Measurements from ENCODE around the gene RASEF. TPM values are rescaled to one million over a fixed set of nuclear protein-coding genes. Genes with fewer than 3 reads are reported as not detected.

Gene RASEF
- total RNA-seq, 8 experiments from 2014 or later: 0.49 to 14.1 (median 1.2) TPM

- H3K4me1 ChIP-seq (replicated peaks in 1 of 2): no peaks in the 10 kb centered on the region
- in situ Hi-C loops (cut with MboI; ENCODE audit: low pct_unique_long_range_greater_than_20kb in 2 of 9, low sequenced_read_pairs in 9 of 9, unreplicated experiment in 9 of 9): no loop called here
- no peak overlapping the region for H3K4me3 ChIP-seq
- H3K27ac ChIP-seq: no peak overlapping the region
- no peak for ATAC-seq (replicated peaks in 6 of 8)
- 88 to 100% (median 100%) methylated on average over 1 of the region's 1 CpG; no CpG with 5 or more reads in 4 of the 10 experiments for whole genome bisulfite sequencing, 10 experiments
Measured at GRCh38 chr9:83005361-83005760, 57.6 kb downstream of the RASEF start.

GRCh38 chr9:83002329-83002728, 60.6 kb downstream of the RASEF start:
- in situ Hi-C loops (cut with MboI; ENCODE audit: low pct_unique_long_range_greater_than_20kb in 2 of 9, low sequenced_read_pairs in 9 of 9, unreplicated experiment in 9 of 9): no loop called here

GRCh38 chr9:83000765-83001164, 62.2 kb downstream of the RASEF start:
- peaks cover 7 to 10% of the 10 kb centered on the region in 2 donors for H3K4me1 ChIP-seq (replicated peaks in 1 of 2)
- WGBS, 10 experiments: 87 to 100% (median 93%) methylated on average over 1 to 5 of the region's 5 CpGs; no CpG with 5 or more reads in 2 of the 10 experiments
- in situ Hi-C loops (cut with MboI; ENCODE audit: low pct_unique_long_range_greater_than_20kb in 2 of 9, low sequenced_read_pairs in 9 of 9, unreplicated experiment in 9 of 9): no loop called here
- ATAC-seq (replicated peaks in 6 of 8): no peak
- no peak overlapping the region for H3K4me3 ChIP-seq
- no peak overlapping the region for H3K27ac ChIP-seq

More at GRCh38 chr9:83002329-83002728, 60.6 kb downstream of the RASEF start:
- ATAC-seq (replicated peaks in 6 of 8): no peak
- Histone ChIP-seq H3K4me1 (replicated peaks in 1 of 2) (peaks cover 7 to 10% of the 10 kb centered on the region in 2 donors), H3K27ac (no peak overlapping the region), H3K4me3 (no peak overlapping the region)
- 69 to 100% (median 95%) methylated on average over 1 to 2 of the region's 2 CpGs; no CpG with 5 or more reads in 1 of the 10 experiments for whole genome bisulfite sequencing, 10 experiments

- WGBS, 10 experiments: 0 to 17% (median 14%) methylated on average over 1 to 2 of the region's 2 CpGs; no CpG with 5 or more reads in 5 of the 10 experiments
- H3K27ac ChIP-seq: no peak overlapping the region
- H3K4me3 ChIP-seq: no peak overlapping the region
- H3K4me1 ChIP-seq (replicated peaks in 1 of 2): peaks cover 7 to 10% of the 10 kb centered on the region in 2 donors
- in situ Hi-C loops (cut with MboI; ENCODE audit: low pct_unique_long_range_greater_than_20kb in 2 of 9, low sequenced_read_pairs in 9 of 9, unreplicated experiment in 9 of 9): no loop called here
- ATAC-seq (replicated peaks in 6 of 8): peak in 3 of 8 experiments; percentile 56 to 75 (median 71)
Measured at GRCh38 chr9:82998409-82998808, 64.5 kb downstream of the RASEF start.

- in situ Hi-C loops (cut with MboI; ENCODE audit: low pct_unique_long_range_greater_than_20kb in 2 of 9, low sequenced_read_pairs in 9 of 9, unreplicated experiment in 9 of 9): no loop called here
- ATAC-seq (replicated peaks in 6 of 8): no peak
- Histone ChIP-seq H3K4me3 (no peak overlapping the region), H3K4me1 (replicated peaks in 1 of 2) (peaks cover 7 to 10% of the 10 kb centered on the region in 2 donors), H3K27ac (no peak overlapping the region)
- 42 to 100% (median 80%) methylated on average over 1 to 5 of the region's 6 CpGs; no CpG with 5 or more reads in 1 of the 10 experiments for WGBS, 10 experiments
Measured at GRCh38 chr9:82997476-82998140, 65.3 kb downstream of the RASEF start.

GRCh38 chr9:82996941-82997340, 66.0 kb downstream of the RASEF start:
- in situ Hi-C loops (cut with MboI; ENCODE audit: low pct_unique_long_range_greater_than_20kb in 2 of 9, low sequenced_read_pairs in 9 of 9, unreplicated experiment in 9 of 9): no loop called here
- Histone ChIP-seq H3K4me3 (no peak overlapping the region), H3K4me1 (replicated peaks in 1 of 2) (peaks cover 7 to 10% of the 10 kb centered on the region in 2 donors), H3K27ac (no peak overlapping the region)
- 18 to 100% (median 79%) methylated on average over 2 to 4 of the region's 4 CpGs for WGBS, 10 experiments
- ATAC-seq (replicated peaks in 6 of 8): no peak

- 65 to 100% (median 91%) methylated on average over 1 to 8 of the region's 8 CpGs; no CpG with 5 or more reads in 1 of the 10 experiments for WGBS, 10 experiments
- in situ Hi-C loops (cut with MboI; ENCODE audit: low pct_unique_long_range_greater_than_20kb in 2 of 9, low sequenced_read_pairs in 9 of 9, unreplicated experiment in 9 of 9): no loop called here
- H3K4me3 ChIP-seq: no peak overlapping the region
- peaks cover 7 to 10% of the 10 kb centered on the region in 2 donors for H3K4me1 ChIP-seq (replicated peaks in 1 of 2)
- no peak overlapping the region for H3K27ac ChIP-seq
- no peak for ATAC-seq (replicated peaks in 6 of 8)
Measured at GRCh38 chr9:82993856-82994605, 68.9 kb downstream of the RASEF start.

GRCh38 chr9:82991671-82992070, 71.3 kb downstream of the RASEF start:
- in situ Hi-C loops (cut with MboI; ENCODE audit: low pct_unique_long_range_greater_than_20kb in 2 of 9, low sequenced_read_pairs in 9 of 9, unreplicated experiment in 9 of 9): no loop called here
- Histone ChIP-seq H3K4me1 (replicated peaks in 1 of 2) (no peaks in the 10 kb centered on the region), H3K4me3 (no peak overlapping the region), H3K27ac (no peak overlapping the region)
- WGBS, 10 experiments: 25 to 88% (median 60%) methylated on average over 1 to 2 of the region's 2 CpGs; no CpG with 5 or more reads in 1 of the 10 experiments
- peak in 5 of 8 experiments; percentile 38 to 100 (median 63) for ATAC-seq (replicated peaks in 6 of 8)

GRCh38 chr9:82989929-82990328, 73.0 kb downstream of the RASEF start:
- ATAC-seq (replicated peaks in 6 of 8): no peak
- 42 to 100% (median 87%) methylated on average over 1 to 4 of the region's 4 CpGs; no CpG with 5 or more reads in 2 of the 10 experiments for WGBS, 10 experiments
- in situ Hi-C loops (cut with MboI; ENCODE audit: low pct_unique_long_range_greater_than_20kb in 2 of 9, low sequenced_read_pairs in 9 of 9, unreplicated experiment in 9 of 9): loop anchor here in 1 of 9 experiments (10.0 kb wide), 1 partner anchor 55 kb away; no protein-coding TSS in a partner anchor

GRCh38 chr9:82988488-82988887, 74.5 kb downstream of the RASEF start:
- 52 to 95% (median 86%) methylated on average over 2 to 9 of the region's 9 CpGs; no CpG with 5 or more reads in 3 of the 10 experiments for WGBS, 10 experiments
- Histone ChIP-seq H3K4me1 (replicated peaks in 1 of 2) (no peaks in the 10 kb centered on the region), H3K4me3 (no peak overlapping the region), H3K27ac (no peak overlapping the region)
- in situ Hi-C loops (cut with MboI; ENCODE audit: low pct_unique_long_range_greater_than_20kb in 2 of 9, low sequenced_read_pairs in 9 of 9, unreplicated experiment in 9 of 9): loop anchor here in 1 of 9 experiments (10.0 kb wide), 1 partner anchor 56 kb away; no protein-coding TSS in a partner anchor
- ATAC-seq (replicated peaks in 6 of 8): no peak

More at GRCh38 chr9:82989929-82990328, 73.0 kb downstream of the RASEF start:
- H3K27ac ChIP-seq: no peak overlapping the region
- H3K4me3 ChIP-seq: no peak overlapping the region
- no peaks in the 10 kb centered on the region for H3K4me1 ChIP-seq (replicated peaks in 1 of 2)

- in situ Hi-C loops (cut with MboI; ENCODE audit: low pct_unique_long_range_greater_than_20kb in 2 of 9, low sequenced_read_pairs in 9 of 9, unreplicated experiment in 9 of 9): loop anchor here in 1 of 9 experiments (10.0 kb wide), 1 partner anchor 57 kb away; no protein-coding TSS in a partner anchor
- Histone ChIP-seq H3K4me3 (no peak overlapping the region), H3K27ac (no peak overlapping the region), H3K4me1 (replicated peaks in 1 of 2) (no peaks in the 10 kb centered on the region)
- WGBS, 10 experiments: 24 to 100% (median 69%) methylated on average over 1 to 5 of the region's 5 CpGs
- ATAC-seq (replicated peaks in 6 of 8): no peak
Measured at GRCh38 chr9:82987370-82988189, 75.4 kb downstream of the RASEF start.

- peak in 1 of 8 experiments; percentile 70 for ATAC-seq (replicated peaks in 6 of 8)
- no peaks in the 10 kb centered on the region for H3K4me1 ChIP-seq (replicated peaks in 1 of 2)
- in situ Hi-C loops (cut with MboI; ENCODE audit: low pct_unique_long_range_greater_than_20kb in 2 of 9, low sequenced_read_pairs in 9 of 9, unreplicated experiment in 9 of 9): loop anchor here in 1 of 9 experiments (10.0 kb wide), 1 partner anchor 63 kb away; no protein-coding TSS in a partner anchor
- WGBS, 10 experiments: 10 to 100% (median 87%) methylated on average over 1 of the region's 1 CpG; no CpG with 5 or more reads in 4 of the 10 experiments
- H3K4me3 ChIP-seq: no peak overlapping the region
- no peak overlapping the region for H3K27ac ChIP-seq
Measured at GRCh38 chr9:82981552-82981951, 81.4 kb downstream of the RASEF start.

Measured in motor neuron (in vitro differentiated cells).